DMS53 treated with DMSO at 0.1 percent for 48 hours (cell line): ENCODE measurements around the gene NR2F1.
"Not testable (repeated sequence)": the region's sequence is repeated elsewhere in the genome, so short reads cannot be mapped to it uniquely, and the experiment has no call there.

Experiments
- DNase-seq: peaks from one replicate; lab custom pipeline; 2025; ENCODE audit not compliant: unreplicated experiment; lab: John Stamatoyannopoulos, UW

The NR2F1 gene

GRCh38 chr5:93582677-93583438 is at the start of gene NR2F1:
Gene NR2F1, plus strand, starts transcription at chr5:93583222. Its CDS starts 1,802 bp downstream, at chr5:93585024.
- DNase-seq: peak; percentile 98

DNA sequence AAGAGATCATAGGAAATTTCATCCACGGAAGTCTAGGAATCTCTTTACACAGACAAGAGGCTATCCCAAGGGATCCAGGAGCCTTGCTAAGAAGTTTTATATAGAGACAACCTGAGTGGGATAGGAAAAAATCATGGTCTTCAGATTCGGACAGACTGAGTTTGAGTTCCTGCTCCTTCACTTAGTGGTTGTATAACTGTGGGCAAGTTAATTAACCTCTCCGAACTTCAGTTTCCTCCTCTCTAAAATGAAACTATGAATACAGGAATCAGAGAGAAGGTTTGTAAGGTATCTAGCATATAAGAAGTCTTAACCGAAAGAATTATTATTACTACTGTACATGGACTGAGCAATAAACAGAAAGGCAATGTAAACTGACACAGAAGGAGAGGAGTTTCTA is 37.1 kb upstream of the NR2F1 start:
- no peak for DNase-seq

DNA sequence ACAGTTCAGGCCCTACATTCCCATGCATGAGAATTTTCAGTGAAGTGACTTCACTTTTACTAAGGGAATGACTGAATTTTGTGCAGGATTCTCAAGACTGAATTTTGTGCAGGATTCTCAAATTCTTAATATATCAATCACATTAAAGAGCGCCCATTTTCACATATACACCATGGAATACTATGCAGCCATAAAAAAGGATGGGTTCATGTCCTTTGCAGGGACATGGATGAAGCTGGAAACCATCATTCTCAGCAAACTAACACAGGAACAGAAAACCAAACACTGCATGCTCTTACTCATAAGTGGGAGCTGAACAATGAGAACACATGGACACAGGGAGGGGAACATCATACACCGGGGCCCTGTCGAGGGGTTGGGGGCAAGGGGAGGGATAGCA is 33.4 kb upstream of the NR2F1 start:
- not testable (repeated sequence) for DNase-seq

DNA sequence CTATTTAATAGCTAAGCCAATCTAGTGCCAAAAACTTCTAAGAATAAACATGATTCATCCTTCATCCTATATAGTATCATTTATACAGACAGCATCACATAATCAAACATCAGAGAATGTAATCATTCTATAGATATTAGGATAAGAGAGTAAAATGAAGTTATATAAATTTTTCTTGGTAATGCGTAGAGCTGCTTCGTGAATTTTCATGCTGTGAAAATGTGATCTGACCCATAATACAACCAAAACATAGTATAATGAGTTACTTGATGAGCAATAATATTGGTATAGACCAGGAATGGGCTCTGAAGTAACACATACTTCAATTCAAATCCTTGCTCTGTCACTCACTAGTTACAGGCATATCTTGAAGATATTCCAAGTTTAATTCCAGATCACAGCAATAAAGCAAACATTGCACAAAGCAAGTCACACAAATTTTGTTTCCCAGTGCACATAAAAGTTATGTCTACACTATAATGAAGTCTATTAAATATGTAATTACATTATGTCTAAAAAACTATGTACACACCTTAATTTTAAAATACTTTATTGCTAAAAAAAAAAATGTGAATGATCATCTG is 25.9 kb upstream of the NR2F1 start:
- DNase-seq: no peak

GRCh38 chr5:93566091-93566490 is 16.9 kb upstream of the NR2F1 start:
- no peak for DNase-seq

- DNase-seq: no peak
Observed at GRCh38 chr5:93567424-93567823, 15.6 kb upstream of the NR2F1 start.

- DNase-seq: no peak
Observed at GRCh38 chr5:93569300-93570160, 13.5 kb upstream of the NR2F1 start.

DNA sequence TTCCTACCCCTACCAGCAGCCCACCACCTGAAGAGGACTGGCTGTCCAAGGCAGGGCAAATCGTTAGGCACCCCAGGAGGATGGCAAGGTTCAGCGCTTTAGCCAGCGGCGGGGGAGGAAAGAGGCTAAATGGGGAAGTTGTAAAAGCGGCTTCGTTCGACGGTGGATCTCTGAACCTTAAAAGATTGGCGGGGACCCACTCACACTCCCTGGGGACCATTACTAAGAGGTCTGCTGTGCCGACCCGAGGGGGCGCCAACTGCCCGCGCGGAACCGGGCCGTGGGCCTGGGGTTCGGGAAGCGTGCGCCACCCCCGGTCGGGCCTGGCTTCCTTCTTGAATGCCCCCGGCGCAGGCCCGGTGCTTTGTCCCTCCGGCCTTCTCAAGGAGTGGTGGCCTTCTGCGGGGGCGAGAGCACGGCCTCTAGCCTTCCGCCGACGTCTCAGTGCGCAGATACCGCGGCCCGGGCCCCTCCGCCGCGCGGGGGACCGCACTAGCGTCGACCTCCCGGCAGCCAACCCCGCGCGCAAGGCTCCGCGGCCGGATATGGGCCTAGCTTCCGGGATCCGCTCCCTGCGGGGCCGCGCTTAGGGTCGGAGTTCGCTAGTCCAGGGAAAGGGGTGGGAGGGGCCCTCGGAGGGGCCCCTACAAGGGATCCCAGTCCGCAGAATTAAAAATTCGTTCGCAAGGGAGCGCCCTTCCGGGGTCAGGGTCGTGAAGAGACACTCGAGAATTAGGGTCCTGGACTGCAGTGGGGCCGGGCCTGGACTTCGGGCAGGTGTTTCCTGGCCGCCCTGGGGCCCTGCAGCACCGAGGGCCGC is 12.5 kb upstream of the NR2F1 start:
- DNase-seq: no peak

DNA sequence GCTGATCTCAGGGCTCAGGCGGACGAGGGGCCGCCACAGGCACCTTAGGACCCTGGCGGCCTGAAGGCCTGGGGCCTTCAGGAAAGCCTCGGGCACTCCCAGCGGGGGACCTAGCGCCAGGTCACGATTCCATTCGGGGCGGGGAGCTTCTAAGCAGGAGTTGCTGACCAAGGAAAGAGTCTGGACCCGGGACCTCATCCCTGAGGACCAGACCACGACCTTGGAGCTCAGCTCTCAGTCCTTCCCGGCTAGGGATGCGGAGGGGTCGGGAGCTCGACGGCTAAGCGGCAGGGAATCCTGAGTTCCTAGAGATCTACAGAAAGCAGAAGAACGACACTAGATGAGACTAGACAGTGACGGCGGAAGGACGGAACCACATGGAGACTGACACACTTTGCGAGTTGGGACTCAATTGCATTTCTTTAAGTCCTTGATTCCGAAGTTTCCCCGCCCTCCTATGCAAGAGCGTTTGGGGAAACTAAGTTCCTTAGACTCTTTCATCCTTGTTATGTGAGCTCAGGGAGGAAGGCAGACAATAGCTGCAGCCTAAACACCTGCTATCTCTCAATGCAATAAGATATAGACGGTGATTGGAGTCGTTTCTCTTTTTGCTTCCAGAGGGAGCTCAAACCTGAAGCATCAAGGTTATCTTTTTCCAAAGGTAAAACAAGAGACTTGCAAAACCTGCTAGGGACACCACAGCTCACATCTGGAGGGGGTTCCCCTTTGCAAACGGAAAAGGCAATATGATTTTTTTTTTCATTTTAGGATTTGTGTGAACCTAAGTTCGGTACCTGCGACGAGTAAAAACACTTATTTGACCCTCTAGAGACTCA is 11.7 kb upstream of the NR2F1 start:
- no peak for DNase-seq

DNA sequence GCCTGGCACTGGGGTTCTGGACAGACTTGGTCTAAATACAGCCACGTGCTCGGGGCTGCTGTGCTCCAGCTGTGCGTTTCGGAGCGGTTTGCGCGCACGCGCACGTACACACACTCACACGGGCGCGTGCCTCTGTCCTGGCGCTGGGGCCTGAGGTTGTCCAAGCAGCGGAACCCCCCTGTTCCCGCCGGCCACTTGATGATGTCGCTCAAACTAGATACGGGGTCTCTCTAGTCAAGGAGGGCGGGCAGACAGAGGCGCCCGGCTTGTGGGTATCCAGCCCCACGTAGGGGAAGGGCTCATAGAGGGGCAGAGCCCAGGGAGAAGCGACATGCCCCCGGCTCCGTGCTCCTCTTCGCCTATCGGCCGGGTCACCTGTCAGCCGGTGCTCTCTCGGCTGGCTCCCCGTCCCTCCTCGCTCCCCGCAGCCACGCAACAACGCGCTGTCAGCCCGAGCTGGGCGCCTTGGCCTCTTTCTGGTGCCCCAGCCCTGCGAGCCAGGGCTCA is 10.9 kb upstream of the NR2F1 start:
- DNase-seq: no peak

DNA sequence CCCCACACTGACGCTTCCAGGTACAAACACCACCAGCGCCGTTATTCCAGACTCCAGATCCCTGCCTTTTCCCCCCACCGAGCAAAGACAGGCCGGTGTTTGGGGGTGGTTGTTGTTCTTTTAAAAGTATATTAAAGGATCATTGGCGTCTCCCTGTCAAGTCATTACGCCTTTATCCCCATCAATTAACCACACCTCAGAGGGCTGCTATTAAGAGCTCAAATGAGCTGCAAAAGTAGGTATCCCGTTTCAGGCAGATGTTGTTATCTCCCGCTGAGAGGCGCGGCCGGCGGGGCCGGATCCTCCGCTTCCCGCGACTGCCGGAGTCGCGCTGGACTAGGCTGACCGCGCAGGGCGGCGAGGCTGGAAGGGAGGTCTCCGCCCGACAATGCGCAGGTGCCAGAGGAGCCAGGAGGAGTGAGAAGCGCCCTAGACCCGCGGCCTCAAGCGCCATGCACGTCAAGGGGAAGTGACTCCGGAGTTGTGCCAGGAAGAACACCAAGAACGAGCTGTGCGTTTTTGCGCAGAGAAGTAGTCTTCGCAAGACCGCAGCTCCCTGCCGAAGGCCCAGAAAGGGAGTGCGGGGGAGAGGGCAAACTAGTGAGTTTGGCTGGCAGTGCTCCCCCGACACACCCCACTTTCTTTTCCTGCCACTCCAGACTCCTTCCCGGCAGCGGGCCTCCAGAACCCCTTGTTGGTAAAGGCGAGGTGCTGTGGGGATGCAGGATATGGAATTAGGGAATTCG is 10.2 kb upstream of the NR2F1 start:
- peak; percentile 20 for DNase-seq

GRCh38 chr5:93573354-93574351 is 9.4 kb upstream of the NR2F1 start:
- no peak for DNase-seq

DNA sequence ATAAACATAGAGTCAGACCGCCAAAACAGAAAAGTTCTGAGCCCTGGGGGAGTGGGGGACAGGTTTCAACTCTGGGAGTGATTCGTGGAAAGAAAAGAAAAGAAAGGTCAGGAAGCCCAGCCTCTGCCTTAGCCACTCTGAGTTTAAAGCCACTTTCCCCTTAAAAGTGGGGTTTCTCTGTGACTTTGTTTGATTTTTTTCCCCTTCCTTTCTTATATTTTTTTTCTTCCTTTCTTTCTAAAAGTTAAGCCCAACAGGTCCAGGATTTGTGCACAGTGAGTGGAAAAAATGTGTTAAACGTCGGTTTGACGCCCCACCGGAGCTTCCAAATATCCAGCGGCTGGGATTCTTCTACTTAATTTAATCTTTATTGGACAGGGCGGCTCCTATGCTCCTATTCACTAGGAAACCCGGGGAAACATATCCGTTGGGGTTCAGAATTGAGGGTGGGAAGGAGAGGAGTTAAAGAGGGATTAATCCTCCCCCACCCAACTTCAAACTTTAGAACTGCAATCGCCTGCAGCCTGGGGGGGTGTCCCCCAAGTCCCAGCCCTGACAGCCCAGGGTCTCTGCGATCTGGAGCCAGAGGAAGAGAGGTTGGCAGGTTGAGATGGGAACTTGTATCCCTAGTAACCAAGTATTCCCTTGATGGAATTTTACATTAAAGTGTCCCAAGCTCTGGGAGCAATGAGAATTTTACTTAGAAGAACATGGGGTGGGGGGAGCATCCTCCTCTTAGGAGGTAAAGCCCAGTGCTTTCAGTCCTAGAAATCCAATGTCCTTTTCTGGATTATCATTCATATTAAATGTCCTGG is 8.3 kb upstream of the NR2F1 start:
- DNase-seq: no peak

- no peak for DNase-seq
Observed at GRCh38 chr5:93575461-93576414, 7.3 kb upstream of the NR2F1 start.

DNA sequence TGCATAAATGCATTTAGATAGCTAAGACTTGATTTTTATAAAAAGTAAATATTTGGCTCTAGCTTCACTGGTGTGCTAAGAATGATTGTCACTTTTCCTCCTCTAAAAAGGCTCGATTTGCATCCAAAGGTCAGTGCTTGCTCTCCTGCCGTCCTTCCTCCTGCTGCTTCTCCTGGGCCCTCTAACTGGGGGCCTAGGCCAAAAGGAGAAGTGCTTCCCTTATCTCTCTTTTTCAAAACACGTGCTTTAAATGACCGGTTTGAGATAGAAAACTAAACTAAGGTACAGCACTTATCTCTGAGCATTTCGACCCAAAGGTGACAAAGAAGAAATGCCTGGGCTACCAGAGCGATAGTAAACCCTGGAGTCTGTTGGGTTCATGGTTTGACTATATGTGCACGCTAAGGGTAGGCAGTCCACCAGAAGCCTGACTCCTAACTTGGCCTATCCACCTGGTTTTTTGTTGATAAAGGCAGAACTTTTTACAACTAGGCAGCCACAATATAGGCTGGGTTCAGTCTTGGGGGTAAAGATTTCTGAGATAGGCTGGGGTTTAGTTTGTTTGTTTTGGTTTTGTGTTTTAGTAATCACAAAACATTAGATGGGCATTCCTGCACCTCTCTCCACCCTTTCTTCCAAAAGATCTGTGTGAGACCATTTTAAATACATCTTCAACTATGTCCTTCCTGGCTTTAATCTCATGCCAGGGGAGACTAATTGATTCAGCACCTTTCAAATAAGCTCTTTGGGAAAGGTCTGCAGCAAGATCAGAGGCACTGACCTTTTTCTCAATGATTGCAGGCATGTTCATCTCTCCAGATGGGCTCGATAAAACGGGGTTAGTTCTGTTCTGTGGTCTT is 5.8 kb upstream of the NR2F1 start:
- no peak for DNase-seq
